SU-DHL-6 (cell line): ENCODE measurements around the gene CNTROB.

Source experiments
- H2AFZ ChIP-seq: fragments of 200-600 bp; sonication (generic); 2 replicates; pipeline ENCODE4 v1.6.1; 2014; ENCODE audit warnings: low read depth, mild to moderate bottlenecking, moderate library complexity, mixed read lengths, antibody characterized with exemption, low read length; ENCODE audit not compliant: severe bottlenecking
- H3F3A ChIP-seq: fragments of 200-600 bp; shearing (Covaris generic); 2 replicates; pipeline ENCODE4 v1.6.0; 2016; ENCODE audit warnings: antibody characterized with exemption, mild to moderate bottlenecking; ENCODE audit not compliant: insufficient read depth
- H3K27ac ChIP-seq: fragments of 200-600 bp; sonication (generic); 2 replicates; pipeline ENCODE4 v1.5.1; 2016; ENCODE audit warnings: low read depth, mild to moderate bottlenecking, low read length, moderate library complexity, mixed read lengths
- H3K27me3 ChIP-seq: fragments of 200-600 bp; sonication (generic), shearing (Covaris generic); 2 replicates; pipeline ENCODE4 v1.6.0; 2014; ENCODE audit warnings: mild to moderate bottlenecking, low read length
- H3K36me3 ChIP-seq: fragments of 200-600 bp; sonication (generic); 2 replicates; pipeline ENCODE4 v1.6.1; 2014; ENCODE audit warnings: mild to moderate bottlenecking, low read length, mixed read lengths
- H3K4me2 ChIP-seq: fragments of 300-600, 200-600 bp; shearing (Covaris generic), sonication (generic); 2 replicates; pipeline ENCODE4 v1.6.0; 2014; ENCODE audit warnings: low read length, low read depth, mild to moderate bottlenecking; ENCODE audit not compliant: poor library complexity, severe bottlenecking
- H3K4me3 ChIP-seq: fragments of 200-600 bp; sonication (generic); 2 replicates; pipeline ENCODE4 v1.5.1; 2014; ENCODE audit warnings: antibody characterized with exemption, low read length, mild to moderate bottlenecking, mixed read lengths; ENCODE audit not compliant: insufficient read depth, poor library complexity, severe bottlenecking
- H3K79me2 ChIP-seq: fragments of 200-600 bp; sonication (generic); 2 replicates; pipeline ENCODE4 v1.6.1; 2014; ENCODE audit warnings: mild to moderate bottlenecking, low read length, moderate library complexity; ENCODE audit not compliant: insufficient read depth
- H3K9ac ChIP-seq: fragments of 200-600 bp; sonication (generic); 2 replicates; pipeline ENCODE4 v1.7.0; 2014; ENCODE audit warnings: mild to moderate bottlenecking, low read length
- H3K9me2 ChIP-seq: fragments of 200-600 bp; sonication (generic); replicated peaks from 2 replicates; pipeline ENCODE4 v1.6.1; 2014; ENCODE audit warnings: low read length; ENCODE audit not compliant: insufficient read depth
- H3K9me3 ChIP-seq: fragments of 200-600 bp; sonication (generic); 2 replicates; pipeline ENCODE4 v1.6.1; 2014; ENCODE audit warnings: low read length, mixed read lengths; ENCODE audit not compliant: insufficient read depth
- H4K20me1 ChIP-seq: fragments of 200-600 bp; sonication (generic); 2 replicates; pipeline ENCODE4 v1.6.1; 2014; ENCODE audit warnings: low read depth, mild to moderate bottlenecking, antibody characterized with exemption, low read length, moderate library complexity, mixed read lengths
- CTCF ChIP-seq: fragments of 200-600 bp; sonication (generic); IDR thresholded peaks from one replicate; pipeline ENCODE4 v1.5.1; 2017; ENCODE audit warnings: antibody characterized with exemption, mild to moderate bottlenecking, low read length, moderate library complexity; ENCODE audit not compliant: insufficient read depth, poor library complexity, severe bottlenecking
- EZH2phosphoT487 ChIP-seq: fragments of 200-600 bp; sonication (generic), shearing (Covaris generic); conservative IDR thresholded peaks from 2 replicates; pipeline ENCODE4 v1.6.1; 2018; ENCODE audit warnings: mild to moderate bottlenecking, antibody characterized with exemption, low read length, moderate library complexity, mixed read lengths

Gene CNTROB

DNA sequence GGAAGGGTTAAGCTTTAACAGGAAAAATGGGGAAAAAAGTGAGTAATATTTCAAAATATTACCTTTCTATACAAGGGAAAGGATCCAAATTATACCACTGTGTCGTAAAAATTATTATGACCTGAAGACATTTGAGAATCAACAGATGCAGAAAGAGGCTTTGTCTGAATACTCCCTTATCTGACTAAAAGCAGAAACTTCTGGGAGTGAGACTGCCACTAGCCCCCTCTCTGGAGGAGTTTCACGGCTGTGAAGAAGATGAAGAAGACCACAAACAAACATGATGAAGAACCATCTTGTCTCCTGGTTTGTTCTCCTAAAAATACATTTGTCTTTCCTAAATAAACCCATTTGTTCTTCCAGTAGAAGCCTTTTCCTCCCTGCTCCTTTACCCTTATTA, 29.4 kb downstream of the CNTROB start:
- Histone ChIP-seq H3K27ac (no peak overlapping the region), H2AFZ (no peak overlapping the region), H3K79me2 (no peaks in the 10 kb centered on the region), H3F3A (no peaks in the 10 kb centered on the region), H4K20me1 (no peaks in the 10 kb centered on the region), H3K9ac (no peak overlapping the region), H3K9me3 (no peaks in the 10 kb centered on the region), H3K36me3 (no peaks in the 10 kb centered on the region), H3K4me3 (no peak overlapping the region), H3K4me2 (no peak overlapping the region), H3K9me2 (no peaks in the 10 kb centered on the region), H3K27me3 (no peaks in the 10 kb centered on the region)
- TF ChIP-seq EZH2phosphoT487 (no peak), CTCF (no peak)

DNA sequence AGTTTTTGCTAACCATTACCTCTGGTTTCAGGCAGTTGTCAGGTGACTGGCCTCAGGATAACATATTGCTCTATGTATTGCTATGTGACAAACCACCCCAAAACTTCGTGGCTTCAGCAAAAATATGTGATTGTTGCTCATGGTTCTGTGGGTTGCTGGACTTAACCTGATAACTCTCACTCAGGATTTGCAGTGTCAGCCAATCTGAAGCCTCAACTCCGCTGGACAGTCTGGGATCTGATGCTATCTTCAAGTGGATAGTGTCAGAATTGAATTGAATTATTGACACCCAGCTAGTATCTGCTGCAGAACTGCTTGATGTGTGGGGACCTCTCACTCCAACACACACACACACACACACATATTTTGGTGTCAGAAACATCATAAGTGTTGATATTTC, 35.7 kb downstream of the CNTROB start:
- no peaks in the 10 kb centered on the region for H3K9me2 ChIP-seq
- no peaks in the 10 kb centered on the region for H3K27me3 ChIP-seq
- no peaks in the 10 kb centered on the region for H3K36me3 ChIP-seq
- no peaks in the 10 kb centered on the region for H3F3A ChIP-seq
- no peak overlapping the region for H3K4me3 ChIP-seq
- H3K9me3 ChIP-seq = no peaks in the 10 kb centered on the region
- H3K9ac ChIP-seq = no peak overlapping the region
- TF ChIP-seq EZH2phosphoT487 = no peak
- TF ChIP-seq CTCF = no peak
- no peak overlapping the region for H3K4me2 ChIP-seq
- no peak overlapping the region for H2AFZ ChIP-seq
- no peak overlapping the region for H3K27ac ChIP-seq
- H3K79me2 ChIP-seq = no peaks in the 10 kb centered on the region
- no peaks in the 10 kb centered on the region for H4K20me1 ChIP-seq

DNA sequence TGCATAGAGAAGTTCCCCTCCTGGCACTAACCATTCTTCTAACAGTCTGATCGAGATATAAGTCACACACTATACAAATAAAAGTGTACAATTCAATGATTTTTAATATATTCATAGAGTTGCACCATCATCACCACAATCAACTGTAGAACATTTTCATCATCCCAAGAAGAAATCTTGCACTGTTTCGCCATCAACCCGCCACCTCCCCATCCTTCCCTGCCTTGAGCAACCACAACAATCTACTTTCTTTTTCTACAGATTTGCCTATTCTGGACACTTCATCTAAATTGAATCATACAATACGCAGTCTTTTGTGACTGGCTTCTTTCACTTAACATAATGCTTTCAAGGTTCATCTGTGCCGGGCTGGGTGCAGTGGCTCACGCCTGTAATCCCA, 37.4 kb downstream of the CNTROB start:
- no peaks in the 10 kb centered on the region for H3K27me3 ChIP-seq
- H2AFZ ChIP-seq = no peak overlapping the region
- H3K9me2 ChIP-seq = no peaks in the 10 kb centered on the region
- H3K4me3 ChIP-seq = no peak overlapping the region
- no peak overlapping the region for H3K4me2 ChIP-seq
- H3K36me3 ChIP-seq = no peaks in the 10 kb centered on the region
- H3K79me2 ChIP-seq = no peaks in the 10 kb centered on the region
- no peak overlapping the region for H3K27ac ChIP-seq
- no peak overlapping the region for H3K9ac ChIP-seq
- TF ChIP-seq EZH2phosphoT487 (no peak), CTCF (no peak)
- no peaks in the 10 kb centered on the region for H3F3A ChIP-seq
- peaks cover 1% of the 10 kb centered on the region; the same call in 1 of the 2 replicates for H3K9me3 ChIP-seq
- H4K20me1 ChIP-seq = no peaks in the 10 kb centered on the region

DNA sequence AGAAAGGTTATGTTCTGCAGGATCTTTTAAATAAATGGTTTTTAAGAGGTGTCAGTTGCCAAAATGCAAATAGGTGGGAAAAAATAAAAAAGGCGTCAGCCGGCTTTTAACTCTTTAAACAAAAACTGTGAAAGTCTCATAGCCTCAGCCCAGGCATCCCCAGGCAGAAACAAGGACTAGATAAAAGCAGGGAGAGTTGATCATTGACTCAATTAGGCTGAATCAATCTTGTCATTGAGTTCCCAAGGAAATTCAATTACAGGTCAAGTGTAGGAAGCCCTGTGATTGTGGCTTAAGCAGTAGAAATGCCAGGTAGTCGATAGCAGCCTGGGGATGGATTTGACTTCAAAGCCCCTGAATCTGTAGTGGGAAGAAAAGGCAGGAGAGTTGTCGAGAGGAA, 39.6 kb downstream of the CNTROB start:
- Histone ChIP-seq H3K4me3 (no peak overlapping the region), H3K4me2 (no peak overlapping the region), H3K9me3 (peaks cover 11% of the 10 kb centered on the region), H3K79me2 (no peaks in the 10 kb centered on the region), H3K27ac (no peak overlapping the region), H3K36me3 (no peaks in the 10 kb centered on the region), H3K9ac (no peak overlapping the region), H3K27me3 (no peaks in the 10 kb centered on the region), H4K20me1 (no peaks in the 10 kb centered on the region), H3K9me2 (no peaks in the 10 kb centered on the region), H3F3A (no peaks in the 10 kb centered on the region), H2AFZ (no peak overlapping the region)
- TF ChIP-seq CTCF (no peak), EZH2phosphoT487 (no peak)
